Caco-2 (cell line): ENCODE results near the gene RBSN. TPM values are rescaled to one million over a fixed set of nuclear protein-coding genes. Genes with fewer than 3 reads are reported as not detected.

Experiments used
- BruUV-seq: library from RNA; stranded (reverse); fragments of 400-500 nt; replicated peaks from 2 replicates; lab custom pipeline; 2021; lab: Mats Ljungman, UMichigan
- CTCF ChIA-PET: fragments of 300-600 bp; sonication (Branson Sonifier 250); formaldehyde crosslinking; loops from one replicate; lab custom pipeline; 2022; ENCODE audit warnings: antibody characterized with exemption; lab: Charles Lee
- POLR2A ChIA-PET: fragments of 300-600 bp; sonication (Branson Sonifier 250); formaldehyde crosslinking; loops from one replicate; lab custom pipeline; 2022; ENCODE audit warnings: antibody characterized with exemption; lab: Charles Lee
- DNase-seq, 2 experiments: peaks; one replicate each; pipeline versions ENCODE4 v3.0.0 to v3.0.0-alpha.2; 2020 to 2022
- H3K27me3 ChIP-seq: replicated peaks from 2 replicates; pipeline ENCODE4 v1.6.0; 2011; ENCODE audit warnings: low read length; ENCODE audit not compliant: control insufficient read depth, insufficient read depth
- H3K36me3 ChIP-seq: 2 replicates; pipeline ENCODE4 v1.5.1; 2011; ENCODE audit warnings: low read length; ENCODE audit not compliant: control insufficient read depth, insufficient read depth
- H3K4me1 ChIP-seq: fragments of 250-450 bp; sonication (Bioruptor Pico); 2 replicates; pipeline ENCODE4 v1.5.1; 2020; ENCODE audit warnings: mild to moderate bottlenecking
- H3K4me3 ChIP-seq: 2 replicates; pipeline ENCODE4 v1.5.1; 2011; ENCODE audit warnings: low read depth, mild to moderate bottlenecking, control low read depth, low read length
- H3K9me3 ChIP-seq: fragments of 250-450 bp; sonication (Bioruptor Pico); 2 replicates; pipeline ENCODE4 v1.5.1; 2020; ENCODE audit warnings: mild to moderate bottlenecking, moderate library complexity
- H3K27ac Mint-ChIP-seq: one replicate; pipeline ENCODE4 v1.8.0; 2022; ENCODE audit warnings: mixed read lengths; ENCODE audit not compliant: unreplicated experiment
- H3K27me3 Mint-ChIP-seq: one replicate; pipeline ENCODE4 v1.8.0; 2022; ENCODE audit warnings: mixed read lengths; ENCODE audit not compliant: insufficient read depth, unreplicated experiment
- H3K36me3 Mint-ChIP-seq: one replicate; pipeline ENCODE4 v1.8.0; 2022; ENCODE audit warnings: mild to moderate bottlenecking, mixed read lengths; ENCODE audit not compliant: insufficient read depth, unreplicated experiment
- H3K4me1 Mint-ChIP-seq: one replicate; pipeline ENCODE4 v1.8.0; 2022; ENCODE audit warnings: low read depth, mixed read lengths; ENCODE audit not compliant: unreplicated experiment
- H3K4me3 Mint-ChIP-seq: one replicate; pipeline ENCODE4 v1.8.0; 2022; ENCODE audit warnings: mild to moderate bottlenecking, moderate library complexity, mixed read lengths; ENCODE audit not compliant: unreplicated experiment
- H3K9me3 Mint-ChIP-seq: one replicate; pipeline ENCODE4 v1.8.0; 2022; ENCODE audit warnings: mixed read lengths; ENCODE audit not compliant: unreplicated experiment
- CTCF ChIP-seq, 2 experiments: fragments of 200-600 bp in 1 of 2; IDR thresholded peaks; 1 replicate in 1 of 2; 2 replicates in 1 of 2; pipeline versions ENCODE4 v1.5.1 to v1.8.0; 2011 to 2022; ENCODE audit warnings: antibody characterized with exemption in 1 of 2, control low read depth in 1 of 2, inconsistent platforms in 1 of 2, low read depth in 1 of 2, low read length in 1 of 2, mild to moderate bottlenecking in 1 of 2, moderate library complexity in 1 of 2; ENCODE audit not compliant: insufficient read depth in 1 of 2, severe bottlenecking in 1 of 2, unreplicated experiment in 1 of 2
- intact Hi-C: fragments of 100-400 bp; cut with micrococcal nuclease; formaldehyde crosslinking; loops from one replicate; pipeline ENCODE4 v1.10.0; 2022; ENCODE audit not compliant: unreplicated experiment
- total RNA-seq: library from RNA; stranded (reverse); gene quantifications from 2 replicates; pipeline ENCODE4 v1.2.3, GENCODE V29; 2022

The RBSN gene
- total RNA-seq, 1 experiment from 2014 or later = 19.7 TPM

DNA sequence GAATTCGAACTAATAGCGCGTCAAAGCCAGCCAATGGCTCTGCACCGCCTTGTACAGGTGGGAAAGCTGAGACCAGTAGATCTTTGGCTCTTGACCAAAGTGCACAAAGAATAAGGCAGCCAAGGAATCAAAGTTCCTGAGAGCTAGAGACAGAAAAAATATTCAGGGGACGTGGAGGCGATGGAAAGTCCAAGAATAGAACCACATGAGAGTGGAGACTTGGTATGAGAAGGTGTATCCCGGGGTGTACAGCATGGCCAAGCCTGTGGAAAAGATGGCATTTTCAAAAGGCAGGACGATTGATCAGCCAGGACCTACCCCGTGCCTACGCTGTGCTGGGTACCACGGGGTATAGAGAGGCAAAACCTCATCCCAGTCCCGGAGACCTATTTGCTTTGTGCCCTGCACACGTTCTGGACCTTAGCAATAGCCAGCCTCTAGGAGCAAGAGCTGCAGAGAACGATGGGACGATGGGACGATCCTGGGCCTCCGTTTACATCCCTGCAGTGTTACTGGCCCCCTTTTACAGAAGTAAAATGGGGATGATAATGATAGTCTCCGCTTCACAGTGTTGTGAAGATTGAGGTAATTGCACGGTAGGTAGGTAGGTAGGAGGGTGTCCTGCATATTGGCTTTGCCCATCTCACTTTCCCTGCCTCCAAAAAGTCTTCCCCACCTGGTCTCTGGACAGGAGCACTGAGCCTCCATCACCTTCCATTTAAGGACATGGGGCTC is 583 bp upstream of the RBSN start:
- no peak for DNase-seq
- TSS peak; percentile 76 for BruUV-seq
- Mint-ChIP-seq H3K4me3 (peak overlapping the region; percentile 100), H3K9me3 (no peaks in the 10 kb centered on the region), H3K27ac (peak overlapping the region; percentile 98), H3K36me3 (peaks cover 29% of the 10 kb centered on the region), H3K27me3 (no peaks in the 10 kb centered on the region), H3K4me1 (peaks cover 16% of the 10 kb centered on the region)
- Histone ChIP-seq H3K4me1 (peaks cover 7% of the 10 kb centered on the region; the same call in 1 of the 2 replicates), H3K36me3 (no peaks in the 10 kb centered on the region), H3K9me3 (no peaks in the 10 kb centered on the region), H3K27me3 (no peaks in the 10 kb centered on the region), H3K4me3 (peak overlapping the region; percentile 85)
- ChIA-PET CTCF (no interaction called here), POLR2A (interaction anchor here (0.5 to 1.2 kb wide), 4 partner anchors 11 to 108 kb away, joined by 3 to 10 read pairs (median 4); partner anchors contain the start of genes CAPN7 and MRPS25)
- TF ChIP-seq CTCF (IDR thresholded peaks at IDR 0.05; ENCODE audit: insufficient read depth in 1 of 2, low read depth in 1 of 2, low read length in 1 of 2, severe bottlenecking in 1 of 2, unreplicated experiment in 1 of 2) = no peak
- intact Hi-C loops = loop anchor here (1.0 to 10.0 kb wide), 5 partner anchors 34 to 305 kb away; partner anchors contain the start of genes CAPN7 and MRPS25

DNA sequence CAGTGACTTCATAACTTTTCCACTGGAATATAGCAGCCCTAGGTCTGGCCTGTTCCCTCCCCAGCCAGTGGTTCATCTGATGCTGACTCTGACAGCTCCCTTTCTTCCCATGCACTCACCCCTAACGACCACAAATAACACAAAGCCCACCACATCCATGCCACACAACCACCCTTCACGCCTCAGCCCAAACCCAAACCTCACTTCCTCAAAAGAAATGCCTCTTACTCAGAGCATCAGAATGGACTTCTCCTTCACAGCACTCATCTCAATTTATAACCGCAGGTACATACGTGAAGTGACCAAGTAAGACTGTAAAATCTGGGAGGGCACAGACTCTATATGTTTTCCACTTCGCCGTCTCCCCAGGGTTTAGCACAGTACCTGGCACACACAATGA is 1.1 kb downstream of the RBSN start:
- Histone ChIP-seq H3K4me1 (peaks cover 7% of the 10 kb centered on the region; the same call in 1 of the 2 replicates), H3K4me3 (peak overlapping the region; percentile 85), H3K9me3 (no peaks in the 10 kb centered on the region), H3K27me3 (no peaks in the 10 kb centered on the region), H3K36me3 (no peaks in the 10 kb centered on the region)
- no peak for TF ChIP-seq CTCF (IDR thresholded peaks at IDR 0.05; ENCODE audit: insufficient read depth in 1 of 2, low read depth in 1 of 2, low read length in 1 of 2, severe bottlenecking in 1 of 2, unreplicated experiment in 1 of 2)
- CTCF ChIA-PET = no interaction called here
- intact Hi-C loops = loop anchor here (2.0 kb wide), 2 partner anchors 109 to 173 kb away; partner anchors contain the start of gene CAPN7
- Mint-ChIP-seq H3K36me3 (peaks cover 29% of the 10 kb centered on the region), H3K4me1 (peaks cover 15% of the 10 kb centered on the region), H3K27me3 (no peaks in the 10 kb centered on the region), H3K4me3 (peak overlapping the region; percentile 100), H3K27ac (peak overlapping the region; percentile 98), H3K9me3 (no peaks in the 10 kb centered on the region)
- POLR2A ChIA-PET = no interaction called here
- BruUV-seq = no TSS peak
- no peak for DNase-seq

DNA sequence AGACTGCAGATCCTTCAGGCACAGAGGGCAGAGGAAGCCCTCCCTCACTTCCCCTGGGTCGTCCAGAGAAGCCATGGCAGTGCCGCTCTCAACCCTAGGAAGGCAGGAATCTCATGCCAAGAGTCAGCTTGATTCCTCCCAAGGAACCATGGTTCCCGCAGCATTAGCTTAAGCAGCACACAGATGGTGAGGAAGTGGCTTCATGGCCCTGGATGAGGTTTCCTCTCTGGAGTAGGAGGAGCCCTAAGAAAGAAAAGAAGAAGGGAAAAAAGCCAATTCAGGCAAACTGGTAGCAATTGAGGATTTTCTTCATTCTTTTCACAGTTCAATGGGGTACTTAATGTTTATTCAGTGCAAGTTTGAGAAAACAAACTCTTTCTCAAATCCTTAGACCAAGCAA is 2.9 kb downstream of the RBSN start:
- H3K36me3 ChIP-seq = peaks cover 1% of the 10 kb centered on the region; the same call in 1 of the 2 replicates
- no peak for DNase-seq
- H3K4me3 ChIP-seq = no peak overlapping the region
- H3K4me3 Mint-ChIP-seq = no peak overlapping the region
- H3K27me3 Mint-ChIP-seq = no peaks in the 10 kb centered on the region
- BruUV-seq = TSS peak; percentile 7
- ChIA-PET POLR2A (no interaction called here), CTCF (no interaction called here)
- TF ChIP-seq CTCF (IDR thresholded peaks at IDR 0.05; ENCODE audit: insufficient read depth in 1 of 2, low read depth in 1 of 2, low read length in 1 of 2, severe bottlenecking in 1 of 2, unreplicated experiment in 1 of 2) = no peak
- no peaks in the 10 kb centered on the region for H3K9me3 Mint-ChIP-seq
- no peak overlapping the region for H3K27ac Mint-ChIP-seq
- H3K27me3 ChIP-seq = no peaks in the 10 kb centered on the region
- peaks cover 7% of the 10 kb centered on the region for H3K4me1 Mint-ChIP-seq
- H3K36me3 Mint-ChIP-seq = peaks cover 34% of the 10 kb centered on the region
- no peaks in the 10 kb centered on the region for H3K9me3 ChIP-seq
- intact Hi-C loops = no loop called here
- peaks cover 7% of the 10 kb centered on the region; the same call in 1 of the 2 replicates for H3K4me1 ChIP-seq
